D721Med (cell line): ENCODE measurements around the gene CSF3.

Source experiments
- DNase-seq: peaks from one replicate; pipeline ENCODE4 v3.0.0; 2011; ENCODE audit warnings: low spot score; ENCODE audit not compliant: insufficient read length
- FAIRE-seq: peaks from 2 replicates; lab custom pipeline; 2011; peaks lifted over from hg19 to GRCh38; lab: Jason Lieb, UNC
- TF ChIP-seq, protein P1 (sequence below): IDR thresholded peaks from 2 replicates; pipeline ENCODE4 v1.5.1; 2012; ENCODE audit warnings: mild to moderate bottlenecking, control low read depth; ENCODE audit not compliant: insufficient read depth; ENCODE audit errors: missing control alignments

Gene CSF3

DNA sequence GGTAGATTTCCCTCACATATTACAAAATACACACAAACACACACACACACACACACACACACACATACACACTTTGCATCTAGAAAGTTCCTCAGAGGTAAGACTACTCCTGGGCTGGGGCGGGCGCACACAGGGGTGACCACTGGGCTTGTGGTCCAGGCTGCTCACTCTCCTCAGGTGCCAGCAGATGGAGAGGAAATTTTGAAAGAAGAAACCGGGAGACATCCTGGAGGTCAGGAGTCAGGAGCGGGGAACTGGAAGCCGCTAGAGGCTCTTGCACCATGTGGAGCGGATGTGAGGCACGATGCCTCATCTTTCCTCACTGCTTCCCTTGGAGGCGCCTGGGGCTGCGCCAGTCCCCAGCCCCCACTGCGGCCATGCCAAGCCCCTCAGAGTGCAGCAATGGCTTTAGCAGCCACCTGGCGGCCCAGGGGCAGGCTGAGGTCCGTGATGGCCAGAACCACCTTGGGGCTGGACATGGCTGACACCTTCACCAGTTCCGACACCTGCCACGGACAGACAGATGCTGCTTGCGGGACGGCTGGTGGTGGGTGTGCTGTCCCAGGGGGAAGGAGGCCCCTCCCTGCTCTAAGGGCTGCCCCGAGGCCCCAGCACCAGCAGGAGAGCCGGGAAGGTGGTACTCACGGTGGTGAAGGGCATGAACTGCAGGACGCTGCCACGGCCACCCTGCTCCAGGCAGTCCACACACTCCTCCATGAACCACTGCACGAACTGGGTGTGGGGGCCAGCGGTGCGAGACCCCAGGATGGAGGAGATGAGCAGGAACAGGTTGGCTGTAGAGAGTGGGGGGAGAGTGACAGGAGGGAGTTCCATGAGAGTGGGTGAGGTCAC, 4.1 kb downstream of the CSF3 start:
- TF ChIP-seq, protein P1, sequence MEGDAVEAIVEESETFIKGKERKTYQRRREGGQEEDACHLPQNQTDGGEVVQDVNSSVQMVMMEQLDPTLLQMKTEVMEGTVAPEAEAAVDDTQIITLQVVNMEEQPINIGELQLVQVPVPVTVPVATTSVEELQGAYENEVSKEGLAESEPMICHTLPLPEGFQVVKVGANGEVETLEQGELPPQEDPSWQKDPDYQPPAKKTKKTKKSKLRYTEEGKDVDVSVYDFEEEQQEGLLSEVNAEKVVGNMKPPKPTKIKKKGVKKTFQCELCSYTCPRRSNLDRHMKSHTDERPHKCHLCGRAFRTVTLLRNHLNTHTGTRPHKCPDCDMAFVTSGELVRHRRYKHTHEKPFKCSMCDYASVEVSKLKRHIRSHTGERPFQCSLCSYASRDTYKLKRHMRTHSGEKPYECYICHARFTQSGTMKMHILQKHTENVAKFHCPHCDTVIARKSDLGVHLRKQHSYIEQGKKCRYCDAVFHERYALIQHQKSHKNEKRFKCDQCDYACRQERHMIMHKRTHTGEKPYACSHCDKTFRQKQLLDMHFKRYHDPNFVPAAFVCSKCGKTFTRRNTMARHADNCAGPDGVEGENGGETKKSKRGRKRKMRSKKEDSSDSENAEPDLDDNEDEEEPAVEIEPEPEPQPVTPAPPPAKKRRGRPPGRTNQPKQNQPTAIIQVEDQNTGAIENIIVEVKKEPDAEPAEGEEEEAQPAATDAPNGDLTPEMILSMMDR, result no peak
- DNase-seq (peak; percentile 11), FAIRE-seq (no peak)

DNA sequence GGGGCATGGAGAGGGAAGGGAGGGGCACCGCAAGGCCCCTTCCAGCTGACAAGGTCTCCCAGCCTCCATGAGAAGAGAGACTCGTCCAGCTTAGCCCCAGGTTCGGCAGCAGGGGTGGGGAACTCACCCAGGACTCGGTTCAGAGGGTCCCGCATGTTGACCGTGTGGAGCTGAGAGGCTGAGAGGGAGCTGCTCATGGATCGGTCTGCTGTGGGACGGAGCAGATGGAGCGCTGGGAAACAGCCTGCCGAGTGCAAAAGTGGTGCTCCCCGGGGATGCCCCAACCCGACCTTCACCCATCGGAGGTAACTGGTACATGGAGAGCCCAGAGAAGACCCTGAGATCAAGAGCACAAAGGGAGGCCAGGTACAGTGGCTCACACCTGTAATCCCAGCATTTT, 4.9 kb downstream of the CSF3 start:
- DNase-seq, result no peak
- no peak for FAIRE-seq
- TF ChIP-seq, protein P1, result no peak

DNA sequence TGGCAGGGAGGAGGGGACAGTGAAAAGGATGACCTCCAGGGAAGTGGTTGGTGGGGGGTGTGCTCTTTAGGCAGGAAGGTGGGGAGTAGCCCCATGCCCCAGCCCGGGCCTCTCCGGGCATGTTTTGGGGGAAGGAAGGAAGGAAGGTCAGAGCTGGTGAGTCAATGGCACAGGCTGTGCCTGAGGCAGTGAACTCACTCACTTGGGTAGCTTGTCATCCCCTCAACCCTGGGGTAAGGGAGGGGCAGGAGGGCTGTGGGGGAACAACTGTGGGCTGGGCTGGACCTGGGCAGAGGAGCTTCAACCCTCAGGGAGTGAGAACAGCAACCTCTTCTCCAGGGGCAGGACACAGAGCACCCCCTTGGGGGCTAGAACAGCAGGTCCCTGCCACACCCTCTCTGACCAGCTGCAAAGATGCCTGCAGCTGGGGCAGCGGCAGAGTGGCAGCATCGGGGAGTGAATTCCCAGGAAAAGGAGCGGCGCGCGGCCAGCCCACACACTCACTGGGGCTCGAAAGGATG, 6.3 kb downstream of the CSF3 start:
- no peak for DNase-seq
- FAIRE-seq, result no peak
- TF ChIP-seq, protein P1, result no peak

DNA sequence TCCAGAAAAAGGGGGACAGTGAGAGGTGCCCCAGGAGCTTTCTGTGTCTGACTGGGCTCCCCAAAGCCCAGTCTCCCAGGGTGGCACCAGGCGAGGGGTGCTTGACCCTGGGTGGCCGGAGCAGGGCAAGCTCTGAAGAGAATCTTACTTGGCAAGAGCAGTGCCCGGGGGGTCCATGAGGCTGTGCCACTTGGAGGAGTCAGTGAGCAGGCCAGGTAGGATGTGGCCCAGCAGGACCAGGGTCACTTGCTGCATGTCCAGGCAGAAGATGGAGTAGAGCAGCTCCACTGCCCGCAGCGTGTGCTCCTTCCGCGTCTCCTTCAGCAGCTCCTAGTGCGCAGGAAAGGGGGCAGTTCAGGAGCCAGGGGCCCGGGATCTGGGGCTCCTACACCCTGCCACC, 7.3 kb downstream of the CSF3 start:
- DNase-seq, result no peak
- TF ChIP-seq, protein P1, result no peak
- FAIRE-seq, result no peak

DNA sequence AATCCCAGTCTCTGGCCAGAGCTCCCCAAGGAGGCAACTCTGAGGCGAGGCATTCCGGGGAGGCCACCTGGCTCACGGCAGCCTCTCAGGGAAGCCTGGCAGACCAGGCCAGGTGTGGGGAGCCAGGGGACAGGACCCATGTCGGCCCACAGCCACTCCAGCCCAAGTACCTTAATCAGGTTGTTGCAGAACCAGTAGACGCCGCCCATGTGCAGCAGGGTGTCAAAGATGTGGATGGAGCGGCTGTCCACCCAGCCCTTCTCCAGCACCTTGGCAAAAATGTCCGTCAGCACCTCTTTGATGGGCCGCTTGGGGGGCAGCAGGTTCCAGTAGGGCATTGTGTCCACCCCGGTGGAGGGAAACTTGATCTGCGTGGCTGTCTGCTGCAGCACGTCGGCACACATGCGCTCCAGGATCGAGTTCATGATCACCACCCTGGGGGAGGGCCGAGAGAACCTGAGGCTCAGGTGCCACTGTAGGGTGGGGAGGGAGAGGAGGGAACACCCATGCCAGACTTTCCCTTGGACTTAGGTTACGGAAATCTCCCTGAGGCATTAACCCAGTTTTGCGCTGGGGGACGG, 7.8 kb downstream of the CSF3 start:
- TF ChIP-seq, protein P1, result no peak
- no peak for FAIRE-seq
- no peak for DNase-seq

DNA sequence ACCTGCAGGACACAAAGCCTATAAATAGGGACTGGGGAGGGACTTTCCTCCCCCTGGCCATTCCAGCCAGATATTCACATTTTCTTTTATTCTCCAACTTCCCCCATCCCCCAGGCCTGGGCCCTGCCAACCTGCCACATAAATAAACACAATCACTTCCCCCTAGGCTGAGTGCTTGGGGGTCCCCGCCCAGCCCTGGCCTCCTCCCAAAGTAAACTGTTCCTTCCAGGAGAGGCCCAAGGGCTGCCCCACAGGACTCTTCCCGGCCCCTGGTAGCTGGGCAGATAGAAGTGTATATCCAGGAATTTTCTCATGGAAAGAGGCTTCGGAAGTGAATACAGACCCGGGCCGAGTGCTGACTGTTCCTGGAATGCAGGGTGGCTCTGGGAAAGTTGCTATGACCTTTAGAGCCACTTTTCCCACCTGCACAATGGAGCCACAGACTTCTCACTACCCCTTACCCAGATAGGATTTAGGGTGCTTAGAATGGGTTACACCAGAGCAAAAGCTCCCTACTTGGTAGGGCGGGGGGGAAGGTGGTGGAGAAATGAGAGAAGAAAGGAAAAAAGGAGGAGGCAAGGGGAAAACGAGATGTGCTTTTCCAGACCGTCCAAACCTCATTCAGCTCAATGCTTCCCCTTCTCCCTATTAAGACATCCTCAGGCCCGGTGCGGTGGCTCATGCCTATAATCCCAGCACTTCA, 8.5 kb downstream of the CSF3 start:
- FAIRE-seq, result no peak
- DNase-seq, result no peak
- TF ChIP-seq, protein P1, result no peak
